ENCODE results near the gene SBK3. TPM values are rescaled to one million over a fixed set of nuclear protein-coding genes. Genes with fewer than 3 reads are reported as not detected.

SBK3 gene, protein sequence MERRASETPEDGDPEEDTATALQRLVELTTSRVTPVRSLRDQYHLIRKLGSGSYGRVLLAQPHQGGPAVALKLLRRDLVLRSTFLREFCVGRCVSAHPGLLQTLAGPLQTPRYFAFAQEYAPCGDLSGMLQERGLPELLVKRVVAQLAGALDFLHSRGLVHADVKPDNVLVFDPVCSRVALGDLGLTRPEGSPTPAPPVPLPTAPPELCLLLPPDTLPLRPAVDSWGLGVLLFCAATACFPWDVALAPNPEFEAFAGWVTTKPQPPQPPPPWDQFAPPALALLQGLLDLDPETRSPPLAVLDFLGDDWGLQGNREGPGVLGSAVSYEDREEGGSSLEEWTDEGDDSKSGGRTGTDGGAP
- 0.19 TPM in 1 of 2 replicates, not detected in the other for total RNA-seq

DNA sequence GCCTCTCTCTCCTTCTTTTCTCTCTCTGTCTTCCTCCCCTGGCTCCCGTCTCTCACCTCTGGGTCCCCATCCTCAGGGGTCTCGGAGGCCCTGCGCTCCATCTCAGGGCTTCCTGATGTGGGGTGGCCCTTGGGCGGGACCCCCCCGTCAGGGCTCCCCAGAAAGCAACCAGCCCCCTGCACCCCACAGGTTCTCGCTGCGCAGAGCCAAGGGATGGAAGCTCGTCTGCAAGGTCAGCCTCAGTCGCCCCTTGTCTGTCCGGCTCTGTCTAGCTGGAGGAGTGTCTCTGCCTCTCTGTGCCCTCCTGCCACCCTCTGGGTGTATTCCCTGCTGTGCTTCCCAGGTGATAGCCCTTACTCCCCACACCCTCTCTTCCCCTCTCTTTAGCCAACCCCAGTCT, at the start of gene SBK3:
SBK3 (minus strand) TSS at position 101 of the 400 bp plus-strand sequence; CDS start at position 101, 0 bp downstream.

DNA sequence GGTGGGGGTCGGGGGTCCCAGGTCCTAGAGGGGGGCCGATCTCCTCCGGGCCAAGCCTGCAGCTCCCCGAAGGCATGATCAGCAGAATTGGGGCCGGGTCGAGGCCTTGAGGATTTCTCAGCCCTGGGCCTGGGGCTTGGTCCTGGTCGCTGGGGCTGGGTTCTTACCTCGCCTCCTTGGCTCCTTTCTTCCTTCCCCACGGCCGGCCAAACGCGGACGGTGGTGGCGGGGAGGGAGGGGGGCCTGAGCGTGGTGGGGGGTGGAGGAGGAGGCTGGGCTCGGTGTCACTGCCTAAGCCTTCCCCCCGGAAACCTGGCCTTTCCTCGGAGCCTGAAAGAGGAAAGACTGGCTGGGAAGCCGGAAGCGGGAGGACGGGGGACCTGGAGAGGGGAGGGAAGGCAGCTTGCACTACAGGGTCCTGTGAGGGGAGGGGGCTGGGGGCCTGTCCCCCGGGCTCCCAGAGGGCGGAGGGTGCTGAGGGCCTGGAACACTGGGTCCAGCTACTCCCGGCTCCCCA, 35.3 kb upstream of the SBK3 start, which contains the start of gene ZNF579:
ZNF579 (minus strand) TSS at position 221 of the 517 bp plus-strand sequence. CDS start 1,209 bp downstream, outside the sequence.

DNA sequence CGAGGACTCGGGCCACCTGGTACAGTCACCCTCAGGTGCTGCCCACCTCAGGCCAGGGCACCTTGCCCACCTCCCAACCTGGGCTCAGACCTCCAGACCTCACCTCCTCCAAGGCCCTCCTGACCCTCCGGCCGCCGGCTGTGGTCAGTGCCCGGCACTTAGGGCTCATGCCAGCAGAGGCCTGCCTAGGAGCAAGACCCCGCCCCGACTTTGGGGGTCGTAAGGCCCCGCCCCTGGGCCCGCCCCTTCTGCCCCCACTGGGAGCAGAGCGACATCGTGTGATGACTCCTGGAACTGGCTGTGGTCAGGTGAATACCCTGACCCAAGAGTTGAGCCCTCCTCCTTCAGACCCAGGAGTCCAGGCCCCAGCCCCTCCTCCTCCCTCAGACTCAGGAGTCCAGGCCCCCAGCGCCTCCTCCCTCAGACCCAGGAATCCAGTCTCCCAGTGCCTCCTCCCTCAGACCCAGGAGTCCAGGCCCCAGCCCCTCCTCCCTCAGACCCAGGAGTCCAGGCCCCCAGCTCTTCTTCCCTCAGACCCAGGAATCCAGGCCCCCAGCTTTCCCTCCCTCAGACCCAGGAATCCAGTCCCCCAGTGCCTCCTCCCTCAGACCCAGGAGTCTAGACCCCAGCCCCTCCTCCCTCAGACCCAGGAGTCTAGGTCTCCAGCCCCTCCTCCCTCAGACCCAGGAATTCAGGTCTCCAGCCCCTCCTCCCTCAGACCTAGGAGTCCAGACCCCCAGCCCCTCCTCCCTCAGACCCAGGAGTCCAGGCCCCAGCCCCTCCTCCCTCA, 8.2 kb downstream of the SBK3 start, which contains the start of gene SBK2:
SBK2 (minus strand) TSS at position 183 of the 790 bp plus-strand sequence. CDS start 839 bp downstream, outside the sequence.

Other genes starting within 250 kb of the SBK3 start
- not detected in 2 replicates for gene TMEM150B, start 220.2 kb downstream of the SBK3 start, total RNA-seq
- gene KMT5C, start 205.7 kb downstream of the SBK3 start, total RNA-seq, result 2.9 and 4.7 TPM in 2 replicates
- not detected in 2 replicates for gene COX6B2, start 190.8 kb downstream of the SBK3 start, total RNA-seq
- not detected in 2 replicates for gene GARIN5B, start 182.3 kb downstream of the SBK3 start, total RNA-seq
- gene IL11, start 175.1 kb downstream of the SBK3 start, total RNA-seq, result 0.09 and 0.54 TPM in 2 replicates
- gene TMEM190, start 168.7 kb downstream of the SBK3 start, total RNA-seq, result not detected in 2 replicates
- 0.36 TPM in 1 of 2 replicates, not detected in the other for gene TMEM238, start 161.3 kb downstream of the SBK3 start, total RNA-seq
- gene RPL28, start 159.6 kb downstream of the SBK3 start, total RNA-seq, result 205 and 252 TPM in 2 replicates
- 69.6 and 98.9 TPM in 2 replicates for gene UBE2S, start 137.8 kb downstream of the SBK3 start, total RNA-seq
- gene SHISA7, start 102.2 kb downstream of the SBK3 start, total RNA-seq, result not detected in 2 replicates
- 44.0 and 69.7 TPM in 2 replicates for gene ISOC2, start 83.9 kb downstream of the SBK3 start, total RNA-seq
- not detected in 2 replicates for gene C19orf85, start 80.8 kb downstream of the SBK3 start, total RNA-seq
- gene ZNF628, start 68.9 kb downstream of the SBK3 start, total RNA-seq, result 0.99 and 1.1 TPM in 2 replicates
- 13.5 and 15.5 TPM in 2 replicates for gene NAT14, start 60.4 kb downstream of the SBK3 start, total RNA-seq
- 0.27 and 2.1 TPM in 2 replicates for gene SSC5D, start 57.1 kb downstream of the SBK3 start, total RNA-seq
- not detected in 2 replicates for gene SBK2, start 8.4 kb downstream of the SBK3 start, total RNA-seq
- gene ZNF579, start 35.3 kb upstream of the SBK3 start, total RNA-seq, result 3.0 and 4.4 TPM in 2 replicates
- gene FIZ1, start 54.0 kb upstream of the SBK3 start, total RNA-seq, result 1.9 and 2.2 TPM in 2 replicates
- gene ZNF524, start 54.7 kb upstream of the SBK3 start, total RNA-seq, result 10.0 and 15.4 TPM in 2 replicates
- 0.54 and 1.0 TPM in 2 replicates for gene ZNF865, start 60.1 kb upstream of the SBK3 start, total RNA-seq
- 3.1 and 4.0 TPM in 2 replicates for gene ZNF784, start 79.0 kb upstream of the SBK3 start, total RNA-seq
- gene ZNF580, start 95.5 kb upstream of the SBK3 start, total RNA-seq, result 1.7 and 3.5 TPM in 2 replicates
- 22.6 and 24.8 TPM in 2 replicates for gene ZNF581, start 98.1 kb upstream of the SBK3 start, total RNA-seq
- 6.1 and 6.6 TPM in 2 replicates for gene CCDC106, start 102.7 kb upstream of the SBK3 start, total RNA-seq
- gene U2AF2, start 109.5 kb upstream of the SBK3 start, total RNA-seq, result 103 and 137 TPM in 2 replicates
- 73.5 and 110 TPM in 2 replicates for gene EPN1, start 129.7 kb upstream of the SBK3 start, total RNA-seq
- gene NLRP9, start 192.9 kb upstream of the SBK3 start, total RNA-seq, result not detected in 2 replicates
- gene RFPL4A, start 213.6 kb upstream of the SBK3 start, total RNA-seq, result 0.36 TPM in 1 of 2 replicates, not detected in the other
- gene RFPL4AL1, start 223.6 kb upstream of the SBK3 start, total RNA-seq, result not detected in 2 replicates